Measurements from ENCODE around the gene WDR45B. TPM values are rescaled to one million over a fixed set of nuclear protein-coding genes. Genes with fewer than 3 reads are reported as not detected.
A peak's percentile ranks its signal among the peaks of the same experiment; 100 is the strongest.

Gene WDR45B
- total and polyA plus RNA-seq, 10 donors = 30.9 to 80.2 (median 65.6) TPM

- H3K4me3 ChIP-seq = no peak overlapping the region
- H3K4me1 ChIP-seq = peaks cover 9 to 67% (median 42%) of the 10 kb centered on the region in 6 donors
- peak overlapping the region in 1 of 8 donors; percentile 79 for H3K27ac ChIP-seq
- TF ChIP-seq CTCF (IDR thresholded peaks at IDR 0.05 in 8 of 11, conservative IDR thresholded peaks at IDR 0.05 in 3 of 11) (no peak), POLR2A (IDR thresholded peaks at IDR 0.05) (no peak), POLR2AphosphoS5 (IDR thresholded peaks at IDR 0.05) (no peak)
- intact Hi-C loops (cut with DNase I; ENCODE audit: low total_unique reads) = no loop called here
- H3K9me3 ChIP-seq = no peaks in the 10 kb centered on the region
- no peak for DNase-seq
- no peaks in the 10 kb centered on the region for H3K27me3 ChIP-seq (replicated peaks in 1 of 7)
- WGBS, 5 donors = 94 to 97% (median 96%) methylated on average over 30 to 37 of the region's 37 CpGs
- peaks cover 3 to 100% (median 43%) of the 10 kb centered on the region in 6 donors for H3K36me3 ChIP-seq
Measured at GRCh38 chr17:82600731-82601446, 47.4 kb downstream of the WDR45B start.

GRCh38 chr17:82599674-82600661 lies 48.3 kb downstream of the WDR45B start:
- H3K4me3 ChIP-seq = no peak overlapping the region
- no peak for DNase-seq
- peaks cover 9 to 67% (median 43%) of the 10 kb centered on the region in 6 donors for H3K4me1 ChIP-seq
- H3K36me3 ChIP-seq = peaks cover 3 to 100% (median 41%) of the 10 kb centered on the region in 6 donors
- TF ChIP-seq CTCF (IDR thresholded peaks at IDR 0.05 in 8 of 11, conservative IDR thresholded peaks at IDR 0.05 in 3 of 11) = no peak
- TF ChIP-seq POLR2AphosphoS5 (IDR thresholded peaks at IDR 0.05) = peak in 2 of 3 donors; percentile 27 to 49
- no peak for TF ChIP-seq POLR2A (IDR thresholded peaks at IDR 0.05)
- no peak overlapping the region for H3K27ac ChIP-seq
- no peaks in the 10 kb centered on the region for H3K9me3 ChIP-seq
- WGBS, 5 donors = 81 to 91% (median 88%) methylated on average over 12 to 26 of the region's 26 CpGs
- H3K27me3 ChIP-seq (replicated peaks in 1 of 7) = no peaks in the 10 kb centered on the region
- intact Hi-C loops (cut with DNase I; ENCODE audit: low total_unique reads) = no loop called here

GRCh38 chr17:82598256-82599119 lies 49.8 kb downstream of the WDR45B start:
- Histone ChIP-seq H3K4me3 (no peak overlapping the region), H3K9me3 (no peaks in the 10 kb centered on the region), H3K36me3 (peaks cover 3 to 90% (median 35%) of the 10 kb centered on the region in 6 donors), H3K27me3 (replicated peaks in 1 of 7) (no peaks in the 10 kb centered on the region), H3K4me1 (peaks cover 12 to 69% (median 43%) of the 10 kb centered on the region in 6 donors), H3K27ac (peak overlapping the region in 2 of 8 donors; percentile 22 to 33)
- 72 to 85% (median 76%) methylated on average over 15 to 23 of the region's 23 CpGs for WGBS, 5 donors
- TF ChIP-seq POLR2AphosphoS5 (IDR thresholded peaks at IDR 0.05) (peak in 2 of 3 donors; percentile 19 to 59), CTCF (IDR thresholded peaks at IDR 0.05 in 8 of 11, conservative IDR thresholded peaks at IDR 0.05 in 3 of 11) (no peak), POLR2A (IDR thresholded peaks at IDR 0.05) (no peak)
- peak; percentile 52 for DNase-seq
- intact Hi-C loops (cut with DNase I; ENCODE audit: low total_unique reads) = no loop called here

Measured in spleen (tissue), 11 donors.